ENCODE results near the gene TPCN1. TPM values are rescaled to one million over a fixed set of nuclear protein-coding genes. Genes with fewer than 3 reads are reported as not detected.

Gene TPCN1
- total and polyA plus RNA-seq, 11 donors: 22.6 to 136 (median 80.5) TPM

- H3K4me3 ChIP-seq: no peak overlapping the region
- H3K36me3 ChIP-seq: peaks cover 0 to 84% (median 68%) of the 10 kb centered on the region in 9 donors
- H3K27ac ChIP-seq: peak overlapping the region in 11 of 12 donors; percentile 77 to 94 (median 88)
- WGBS, 4 donors: 72 to 84% (median 81%) methylated on average over 4 of the region's 4 CpGs
- no peak for ATAC-seq
- intact Hi-C loops (cut with DNase I): loop anchor here in 1 of 10 donors (5.0 kb wide), 1 partner anchor 63 kb away; no protein-coding TSS in a partner anchor
- H3K9me3 ChIP-seq: no peaks in the 10 kb centered on the region
- no peak for DNase-seq
- no peaks in the 10 kb centered on the region for H3K27me3 ChIP-seq
- no peak for TF ChIP-seq POLR2A (IDR thresholded peaks at IDR 0.05)
- TF ChIP-seq CTCF (IDR thresholded peaks at IDR 0.05): no peak
- peaks cover 6 to 99% (median 91%) of the 10 kb centered on the region in 12 donors for H3K4me1 ChIP-seq
These were observed 12.7 kb downstream of the TPCN1 start for GRCh38 chr12:113233967-113234366.

GRCh38 chr12:113234483-113234882 lies 13.2 kb downstream of the TPCN1 start:
- H3K4me3 ChIP-seq: no peak overlapping the region
- no peak for DNase-seq
- peak overlapping the region in 10 of 12 donors; percentile 9 to 94 (median 89) for H3K27ac ChIP-seq
- H3K27me3 ChIP-seq: no peaks in the 10 kb centered on the region
- H3K9me3 ChIP-seq: no peaks in the 10 kb centered on the region
- no peak for TF ChIP-seq POLR2A (IDR thresholded peaks at IDR 0.05)
- no peak for TF ChIP-seq CTCF (IDR thresholded peaks at IDR 0.05)
- intact Hi-C loops (cut with DNase I): loop anchor here in 1 of 10 donors (5.0 kb wide), 1 partner anchor 63 kb away; no protein-coding TSS in a partner anchor
- peaks cover 3 to 99% (median 91%) of the 10 kb centered on the region in 12 donors for H3K4me1 ChIP-seq
- WGBS, 4 donors: 62 to 83% (median 71%) methylated on average over 4 of the region's 4 CpGs
- ATAC-seq: no peak
- peaks cover 0 to 82% (median 70%) of the 10 kb centered on the region in 9 donors for H3K36me3 ChIP-seq

- DNase-seq (peak in 1 of 5 donors; percentile 30), ATAC-seq (peak in 3 of 4 donors; percentile 5 to 36 (median 7))
- Histone ChIP-seq H3K9me3 (no peaks in the 10 kb centered on the region), H3K4me3 (no peak overlapping the region), H3K27me3 (no peaks in the 10 kb centered on the region), H3K27ac (peak overlapping the region; percentile 19 to 94 (median 56)), H3K36me3 (peaks cover 0 to 67% (median 59%) of the 10 kb centered on the region in 9 donors), H3K4me1 (peaks cover 3 to 100% (median 93%) of the 10 kb centered on the region in 12 donors)
- 61 to 72% (median 69%) methylated on average over 6 of the region's 6 CpGs for WGBS, 4 donors
- TF ChIP-seq POLR2A (IDR thresholded peaks at IDR 0.05): no peak
- TF ChIP-seq CTCF (IDR thresholded peaks at IDR 0.05): no peak
- intact Hi-C loops (cut with DNase I): no loop called here
These were observed 14.7 kb downstream of the TPCN1 start for GRCh38 chr12:113235976-113236375.

- ATAC-seq: peak in 2 of 4 donors; percentile 1 to 30
- intact Hi-C loops (cut with DNase I): no loop called here
- Histone ChIP-seq H3K9me3 (no peaks in the 10 kb centered on the region), H3K4me3 (no peak overlapping the region), H3K36me3 (peaks cover 0 to 66% (median 51%) of the 10 kb centered on the region in 9 donors), H3K27ac (peak overlapping the region; percentile 19 to 94 (median 56)), H3K27me3 (no peaks in the 10 kb centered on the region), H3K4me1 (peaks cover 3 to 99% (median 91%) of the 10 kb centered on the region in 12 donors)
- TF ChIP-seq POLR2A (IDR thresholded peaks at IDR 0.05) (no peak), CTCF (IDR thresholded peaks at IDR 0.05) (no peak)
- 44 to 62% (median 49%) methylated on average over 5 of the region's 5 CpGs for WGBS, 4 donors
- DNase-seq: peak in 3 of 5 donors; percentile 55 to 64 (median 59)
These were observed 15.5 kb downstream of the TPCN1 start for GRCh38 chr12:113236539-113237399.
